HG02885 (cell line): ENCODE data around the gene MAP4K5.
"Not testable (repeated sequence)": the region's sequence is repeated elsewhere in the genome, so short reads cannot be mapped to it uniquely, and the experiment has no call there.

Experiments used
- ATAC-seq: cut with Tn5 transposase; IDR thresholded peaks from one replicate; pipeline ENCODE4 v1.9.1; 2021; ENCODE audit warnings: mild to moderate bottlenecking; ENCODE audit not compliant: unreplicated experiment, poor library complexity

The MAP4K5 gene

GRCh38 chr14:50533241-50533705 lies 904 bp upstream of the MAP4K5 start:
- ATAC-seq: peak; percentile 16

GRCh38 chr14:50531595-50532501 lies 521 bp downstream of the MAP4K5 start:
- peak; percentile 30 for ATAC-seq

- ATAC-seq: no peak
Observed at GRCh38 chr14:50530794-50531365, 1.5 kb downstream of the MAP4K5 start.

- ATAC-seq: no peak
Observed at GRCh38 chr14:50530358-50530757, 2.0 kb downstream of the MAP4K5 start.

- ATAC-seq: no peak
Observed at GRCh38 chr14:50529288-50530179, 2.8 kb downstream of the MAP4K5 start.

GRCh38 chr14:50528000-50528399 lies 4.4 kb downstream of the MAP4K5 start:
- no peak for ATAC-seq

GRCh38 chr14:50524731-50525515 lies 7.4 kb downstream of the MAP4K5 start:
- no peak for ATAC-seq

- peak; percentile 35 for ATAC-seq
Observed at GRCh38 chr14:50524060-50524459, 8.3 kb downstream of the MAP4K5 start.

GRCh38 chr14:50523271-50524041 lies 8.9 kb downstream of the MAP4K5 start:
- ATAC-seq: no peak

GRCh38 chr14:50521912-50522341 lies 10.4 kb downstream of the MAP4K5 start:
- peak; percentile 71 for ATAC-seq

- peak; percentile 72 for ATAC-seq
Observed at GRCh38 chr14:50520947-50521815, 11.2 kb downstream of the MAP4K5 start.

- ATAC-seq: no peak
Observed at GRCh38 chr14:50516091-50516490, 16.3 kb downstream of the MAP4K5 start.

GRCh38 chr14:50512463-50512862 lies 19.9 kb downstream of the MAP4K5 start:
- no peak for ATAC-seq

GRCh38 chr14:50510157-50510556 lies 22.2 kb downstream of the MAP4K5 start:
- no peak for ATAC-seq

GRCh38 chr14:50507078-50507477 lies 25.3 kb downstream of the MAP4K5 start:
- ATAC-seq: not testable (repeated sequence)

- no peak for ATAC-seq
Observed at GRCh38 chr14:50501642-50502041, 30.7 kb downstream of the MAP4K5 start.

GRCh38 chr14:50497351-50497750 lies 35.0 kb downstream of the MAP4K5 start:
- ATAC-seq: no peak

GRCh38 chr14:50489851-50490250 lies 42.5 kb downstream of the MAP4K5 start:
- no peak for ATAC-seq
